ENCODE results near the gene SCGB1C2.
"Not testable (repeated sequence)": the region's sequence is repeated elsewhere in the genome, so short reads cannot be mapped to it uniquely, and the experiment has no call there.

The SCGB1C2 gene

DNA sequence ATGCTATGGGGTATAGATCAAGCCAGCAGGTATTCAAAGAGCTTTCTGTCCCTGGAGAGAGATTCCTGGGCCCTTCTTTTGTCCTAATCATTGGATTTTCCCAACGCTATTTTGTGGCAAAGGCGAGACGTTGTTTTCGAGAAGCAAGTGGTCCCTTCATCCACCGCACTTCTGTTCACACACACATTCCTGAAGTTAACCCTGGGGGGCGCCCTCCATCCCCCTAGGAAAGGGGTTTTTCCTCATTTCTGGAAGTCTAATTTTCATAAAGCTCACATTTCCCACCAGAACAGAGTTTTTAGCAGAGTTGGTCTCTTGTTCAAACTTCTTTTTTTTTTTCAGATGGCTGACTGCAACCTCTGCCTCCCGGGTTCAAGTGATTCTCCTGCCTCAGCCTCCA is 11.9 kb downstream of the SCGB1C2 start:
- DNase-seq: no peak

DNA sequence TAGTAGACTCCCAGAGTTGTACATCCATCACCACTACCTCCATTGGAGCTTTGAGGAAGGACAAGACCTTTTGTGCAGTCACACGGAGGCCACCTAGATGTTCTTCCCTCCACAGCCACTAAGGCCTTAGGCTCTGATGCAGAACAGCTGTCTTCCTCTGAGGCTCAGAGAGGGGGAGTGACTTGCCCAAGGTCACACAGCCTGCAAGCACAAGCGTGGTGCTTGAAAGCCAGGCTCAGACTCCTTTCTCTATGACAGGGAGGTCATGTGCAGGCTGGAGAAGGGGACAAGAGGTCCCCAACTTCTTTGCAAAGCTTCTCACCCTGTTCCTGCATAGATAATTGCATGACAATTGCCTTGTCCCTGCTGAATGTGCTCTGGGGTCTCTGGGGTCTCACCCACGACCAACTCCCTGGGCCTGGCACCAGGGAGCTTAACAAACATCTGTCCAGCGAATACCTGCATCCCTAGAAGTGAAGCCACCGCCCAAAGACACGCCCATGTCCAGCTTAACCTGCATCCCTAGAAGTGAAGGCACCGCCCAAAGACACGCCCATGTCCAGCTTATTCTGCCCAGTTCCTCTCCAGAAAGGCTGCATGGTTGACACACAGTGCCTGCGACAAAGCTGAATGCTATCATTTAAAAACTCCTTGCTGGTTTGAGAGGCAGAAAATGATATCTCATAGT is 12.7 kb downstream of the SCGB1C2 start:
- no peak for DNase-seq

DNA sequence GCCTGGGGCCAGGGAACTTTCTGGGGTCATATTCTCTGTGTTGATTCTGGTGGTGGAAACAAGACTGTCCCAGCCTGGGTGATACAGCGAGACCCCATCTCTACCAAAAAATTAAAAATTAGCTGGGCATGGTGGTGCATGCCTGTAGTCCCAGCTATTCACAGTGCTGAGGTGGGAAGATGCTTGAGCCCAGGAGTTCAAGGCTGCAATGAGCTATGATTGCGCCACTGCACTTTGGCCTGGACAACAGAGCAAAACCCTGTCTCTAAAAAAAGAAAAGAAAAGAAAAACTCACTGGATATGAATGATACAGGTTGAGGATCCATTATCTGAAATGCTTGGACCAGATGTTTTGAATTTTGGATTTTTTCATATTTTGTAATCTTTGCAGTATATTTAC is 13.6 kb downstream of the SCGB1C2 start:
- no peak for DNase-seq

DNA sequence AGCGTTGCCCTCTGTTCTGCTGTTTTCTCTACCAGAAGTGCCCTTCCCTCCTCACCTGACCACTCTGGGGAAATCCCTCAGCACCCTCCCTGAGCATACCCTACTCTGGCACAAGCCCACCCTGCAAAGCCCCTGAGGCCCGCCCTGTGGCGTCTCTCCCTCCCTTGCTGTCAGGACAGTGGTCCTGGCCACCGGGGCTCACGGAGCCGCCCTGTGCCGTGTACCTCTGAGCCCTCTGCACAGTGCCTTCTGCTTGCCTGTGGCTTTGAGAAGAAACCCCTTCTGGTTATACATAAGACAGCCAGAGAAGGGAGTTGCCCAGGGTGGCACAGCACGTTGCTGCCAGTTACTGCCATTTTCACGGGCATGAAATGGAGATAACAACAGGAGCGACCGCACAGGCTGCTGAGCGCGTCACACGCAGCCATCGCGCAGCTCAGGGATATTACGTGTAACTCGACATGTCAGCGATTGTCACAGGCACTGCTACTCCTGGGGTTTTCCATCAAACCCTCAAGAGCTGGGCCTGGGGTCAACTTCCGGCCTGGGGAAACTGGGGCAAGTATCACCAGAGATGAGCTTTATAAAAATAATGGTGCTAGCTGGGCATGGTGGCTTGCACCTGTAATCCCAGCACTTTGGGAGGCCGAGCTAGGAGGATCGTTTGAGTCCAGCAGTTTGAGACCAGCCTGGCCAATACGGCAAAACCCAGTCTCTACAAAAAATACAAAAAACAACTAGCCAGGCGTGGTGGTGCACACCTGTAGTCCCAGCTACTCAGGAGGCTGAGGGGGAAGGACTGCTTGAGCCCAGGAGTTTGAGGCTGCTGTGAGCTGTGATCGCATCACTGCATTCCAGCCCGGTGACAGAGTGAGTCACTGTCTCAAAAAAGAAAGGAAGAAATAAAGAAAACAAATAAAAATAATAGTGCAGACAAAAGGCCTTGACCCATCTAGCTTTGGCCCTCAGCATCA is 14.8 kb downstream of the SCGB1C2 start:
- no peak for DNase-seq

DNA sequence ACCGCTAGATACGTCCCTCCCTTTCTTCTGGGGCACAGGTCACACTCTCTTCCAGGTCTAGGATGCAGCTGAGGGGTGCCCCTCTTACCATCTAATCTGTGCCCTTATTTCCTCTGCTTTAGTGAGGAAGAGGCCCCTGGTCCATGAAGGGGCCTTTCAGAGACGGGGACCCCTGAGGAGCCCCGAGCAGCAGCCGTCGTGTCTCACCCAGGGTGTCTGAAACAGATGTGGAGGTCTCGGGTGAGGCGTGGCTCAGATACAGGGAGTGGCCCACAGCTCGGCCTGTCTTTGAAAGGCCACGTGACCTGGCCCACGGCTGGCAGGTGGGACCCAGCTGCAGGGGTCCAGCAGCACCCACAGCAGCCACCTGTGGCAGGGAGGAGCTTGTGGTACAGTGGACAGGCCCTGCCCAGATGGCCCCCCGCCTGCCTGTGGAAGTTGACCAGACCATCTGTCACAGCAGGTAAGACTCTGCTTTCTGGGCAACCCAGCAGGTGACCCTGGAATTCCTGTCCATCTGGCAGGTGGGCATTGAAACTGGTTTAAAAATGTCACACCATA is 15.6 kb downstream of the SCGB1C2 start:
- DNase-seq: no peak

DNA sequence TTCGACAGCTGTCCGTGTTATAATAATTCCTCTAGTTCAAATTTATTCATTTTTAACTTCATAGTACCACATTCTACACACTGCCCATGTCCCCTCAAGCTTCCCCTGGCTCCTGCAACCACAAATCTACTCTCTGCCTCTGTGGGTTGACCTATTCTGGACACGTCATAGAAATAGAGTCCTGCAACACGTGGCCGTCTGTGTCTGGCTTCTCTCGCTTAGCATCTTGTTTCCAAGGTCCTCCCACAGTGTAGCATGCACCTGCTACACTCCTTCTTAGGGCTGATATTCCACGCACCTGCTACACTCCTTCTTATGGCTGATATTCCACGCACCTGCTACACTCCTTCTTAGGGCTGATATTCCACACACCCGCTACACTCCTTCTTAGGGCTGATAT is 16.5 kb downstream of the SCGB1C2 start:
- no peak for DNase-seq

DNA sequence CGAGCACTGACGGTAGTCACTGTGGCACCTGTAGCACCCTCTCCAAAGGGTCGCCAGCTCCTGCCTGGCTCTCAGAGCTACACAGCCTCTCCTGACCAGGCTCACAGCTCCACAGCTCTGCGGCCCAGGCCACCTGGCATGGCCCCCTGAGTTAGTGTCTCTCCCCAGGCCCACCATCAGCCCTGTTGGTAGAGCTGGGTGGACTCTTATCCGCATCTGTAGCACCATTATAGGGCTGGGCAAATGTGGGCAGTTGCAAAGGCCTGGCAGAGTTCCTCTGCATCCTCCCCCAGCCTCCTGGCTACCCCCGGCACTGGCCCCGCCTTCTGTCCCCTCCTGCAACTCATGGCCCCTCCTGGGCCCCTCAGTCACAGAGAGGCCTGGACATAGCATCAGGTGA is 18.2 kb downstream of the SCGB1C2 start:
- no peak for DNase-seq

DNA sequence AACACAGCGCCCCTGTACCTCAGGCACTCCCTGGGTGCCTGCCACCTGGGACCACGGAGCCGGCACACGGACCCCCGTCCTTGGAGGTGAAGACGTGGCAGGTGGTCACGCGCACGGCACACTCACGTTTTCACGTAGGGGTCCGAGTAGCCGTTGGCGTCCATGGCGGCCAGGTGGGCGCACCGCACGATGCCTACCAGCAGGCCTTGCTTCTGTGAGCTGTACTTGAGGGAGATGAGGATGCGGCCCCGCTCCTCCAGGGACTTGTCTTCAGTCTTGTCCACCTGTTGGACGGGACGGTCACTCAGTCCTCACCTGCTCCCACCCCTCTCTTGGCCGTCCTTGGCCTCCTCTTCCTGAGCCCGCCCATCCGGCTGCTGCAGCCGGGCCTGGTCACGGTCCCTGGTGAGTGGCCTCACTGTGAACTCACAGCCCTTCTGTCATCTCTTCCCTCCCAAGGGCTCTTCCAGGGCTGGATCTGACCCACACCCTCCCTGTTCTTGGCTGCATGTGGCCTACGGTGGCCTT is 18.8 kb downstream of the SCGB1C2 start:
- DNase-seq: no peak

DNA sequence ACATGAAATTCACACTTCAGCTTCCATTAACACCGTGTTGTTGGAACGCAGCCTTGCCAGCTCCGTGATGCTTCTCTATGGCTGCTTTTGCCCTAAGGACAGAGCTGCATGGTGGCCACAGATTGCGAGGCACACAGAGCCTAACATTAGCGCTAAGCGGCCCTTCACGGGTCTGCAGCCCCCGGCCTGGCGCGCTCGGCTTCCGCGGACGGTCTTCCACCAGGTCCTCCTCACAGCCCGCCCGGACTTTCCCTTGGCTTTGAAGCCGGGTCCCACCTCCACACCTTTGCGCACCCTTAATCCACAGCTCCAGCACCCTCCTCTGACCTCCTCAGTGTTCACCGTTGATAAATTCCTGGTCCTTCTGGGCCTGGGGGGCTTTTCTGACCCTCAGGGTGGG is 19.6 kb downstream of the SCGB1C2 start:
- no peak for DNase-seq

DNA sequence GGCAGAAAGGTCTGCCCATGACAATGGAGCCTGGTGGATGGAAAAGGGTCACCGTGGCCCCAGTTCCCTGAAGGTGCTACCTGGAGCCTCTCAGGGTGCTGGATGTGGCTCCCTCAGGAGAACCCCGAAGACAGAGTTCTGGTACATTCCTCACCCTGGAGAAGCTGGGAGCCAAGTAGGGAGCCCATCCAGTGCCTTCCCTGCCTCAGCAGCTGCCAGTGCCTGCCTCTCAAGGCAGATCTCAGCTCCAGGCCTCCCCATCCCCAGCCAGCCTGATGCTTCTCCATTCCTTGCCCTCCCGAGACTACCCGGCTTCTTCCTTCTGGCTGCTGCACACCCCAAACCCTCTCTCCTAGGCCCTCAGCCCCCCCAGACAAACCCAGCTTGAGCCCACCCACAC is 20.5 kb downstream of the SCGB1C2 start:
- DNase-seq: no peak

DNA sequence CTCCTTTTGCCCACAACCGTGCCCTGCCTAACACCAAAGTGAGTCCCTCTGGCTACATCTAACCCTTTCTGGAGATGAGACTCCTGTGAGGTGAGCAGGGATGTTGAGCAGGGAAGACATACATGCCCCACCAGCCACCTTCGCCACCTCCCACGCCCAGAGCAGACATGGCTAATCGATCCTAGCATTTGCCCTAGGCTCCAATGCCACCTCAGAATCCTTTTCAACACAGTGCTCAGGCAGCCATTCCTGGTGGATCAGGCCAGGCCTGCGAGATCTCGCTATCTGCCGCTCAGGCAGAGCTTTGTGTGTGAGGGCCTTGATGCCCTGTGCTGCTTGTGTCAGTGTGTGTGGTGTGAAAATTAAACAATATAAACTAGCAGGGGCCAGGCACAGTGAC is 21.0 kb downstream of the SCGB1C2 start:
- DNase-seq: no peak

DNA sequence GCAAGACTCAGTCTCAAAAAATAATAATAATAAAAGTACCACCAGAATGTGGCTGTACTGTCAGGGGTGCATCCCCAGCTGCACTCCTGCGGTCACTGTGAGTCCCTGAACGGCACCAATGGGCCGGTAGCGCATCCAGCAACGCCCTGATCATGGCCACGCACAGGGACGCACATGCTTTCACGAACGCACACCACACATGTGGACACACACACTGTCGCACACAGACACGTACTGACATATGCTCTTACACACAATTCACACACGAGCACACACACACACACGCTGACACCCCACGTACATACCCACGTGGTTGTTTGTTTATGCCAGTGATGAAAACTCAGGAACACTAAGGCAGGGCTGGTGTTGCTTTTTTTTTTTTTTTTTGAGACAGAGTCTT is 22.2 kb downstream of the SCGB1C2 start:
- DNase-seq: no peak

DNA sequence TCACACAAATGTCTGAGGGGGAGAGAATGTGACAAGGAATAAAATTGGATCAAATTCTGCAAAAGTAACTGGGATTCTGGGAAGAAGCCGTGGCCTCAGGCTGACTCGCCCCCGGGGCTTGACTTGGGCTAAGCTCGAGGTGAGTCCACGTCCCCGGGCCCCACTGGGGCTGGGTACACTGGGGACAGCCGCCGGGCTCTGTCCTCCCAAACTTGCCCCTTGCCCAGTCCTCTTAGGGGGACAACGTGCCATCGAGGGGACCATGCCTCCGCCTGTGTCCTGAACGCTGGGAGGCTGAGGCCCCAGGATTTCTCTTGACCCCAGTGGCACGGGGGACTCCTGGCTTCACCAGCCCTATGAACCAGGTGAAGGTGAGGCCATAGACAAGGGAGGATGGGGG is 23.0 kb downstream of the SCGB1C2 start:
- no peak for DNase-seq

DNA sequence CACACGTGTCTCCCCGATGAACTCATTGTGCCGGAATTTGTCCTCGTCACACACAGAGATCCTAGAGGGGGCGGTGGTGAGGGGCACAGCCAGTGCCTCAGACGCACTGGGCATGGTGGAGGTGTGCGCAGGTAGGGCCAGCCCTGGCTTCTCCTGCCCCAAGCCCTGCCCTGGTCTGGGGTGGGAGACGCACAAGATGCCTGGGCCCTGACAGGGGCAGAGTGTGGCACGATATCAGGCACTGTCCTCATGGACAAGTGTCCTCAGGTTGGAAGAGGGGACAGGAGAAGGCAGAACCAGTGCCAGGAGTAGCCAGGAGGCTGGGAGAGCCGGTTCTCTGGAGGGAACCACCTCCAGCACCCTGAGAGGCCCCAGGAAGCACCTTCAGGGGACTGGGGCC is 24.1 kb downstream of the SCGB1C2 start:
- no peak for DNase-seq

DNA sequence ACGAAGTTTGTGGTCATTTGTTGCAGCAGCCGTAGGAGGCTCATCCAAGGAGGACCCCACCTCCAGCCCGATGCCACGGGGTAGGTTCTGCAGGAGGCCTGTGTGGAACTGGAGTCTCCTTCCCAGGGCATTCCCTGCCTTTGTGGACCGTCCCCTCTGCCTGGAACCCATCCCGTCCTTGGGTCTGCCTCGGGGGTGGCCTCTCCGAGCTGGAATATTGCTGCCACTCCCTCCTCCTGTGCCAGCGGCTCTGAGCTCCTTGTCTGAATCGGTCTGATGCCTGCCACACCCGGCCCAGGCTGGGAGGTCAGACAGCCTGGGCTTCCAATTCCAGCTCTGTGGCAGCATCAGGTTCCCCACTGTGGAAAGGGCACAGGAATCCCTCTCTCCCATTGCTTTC is 25.3 kb downstream of the SCGB1C2 start:
- DNase-seq: no peak

DNA sequence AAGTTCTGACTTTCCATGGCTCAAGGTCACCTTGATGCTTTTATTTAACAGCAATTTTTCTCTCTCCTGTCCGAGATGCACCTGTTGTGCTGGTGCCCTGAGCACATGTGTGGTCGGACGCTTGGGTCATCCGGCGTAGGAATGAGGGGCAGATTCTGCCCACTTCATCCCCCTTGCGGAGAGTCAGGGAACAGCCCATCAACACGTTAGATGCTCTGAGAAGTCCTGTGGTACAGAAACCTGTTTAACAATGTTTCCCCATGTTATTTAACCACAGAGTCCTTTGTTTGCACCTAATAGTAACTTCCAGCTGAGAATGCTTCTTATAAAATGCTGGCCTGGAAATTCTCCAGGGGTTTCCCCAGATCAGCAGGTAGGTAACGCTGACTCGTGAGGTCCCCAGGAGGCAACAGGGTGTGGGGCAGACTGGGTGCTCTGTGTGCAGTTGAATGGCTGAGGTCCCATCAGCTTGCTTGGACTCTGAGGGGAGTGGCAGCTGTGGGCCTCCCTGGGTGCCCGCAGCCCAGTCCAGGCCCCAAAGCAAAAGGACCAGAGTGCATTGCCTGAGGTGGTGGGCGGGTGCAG is 26.2 kb downstream of the SCGB1C2 start:
- no peak for DNase-seq

DNA sequence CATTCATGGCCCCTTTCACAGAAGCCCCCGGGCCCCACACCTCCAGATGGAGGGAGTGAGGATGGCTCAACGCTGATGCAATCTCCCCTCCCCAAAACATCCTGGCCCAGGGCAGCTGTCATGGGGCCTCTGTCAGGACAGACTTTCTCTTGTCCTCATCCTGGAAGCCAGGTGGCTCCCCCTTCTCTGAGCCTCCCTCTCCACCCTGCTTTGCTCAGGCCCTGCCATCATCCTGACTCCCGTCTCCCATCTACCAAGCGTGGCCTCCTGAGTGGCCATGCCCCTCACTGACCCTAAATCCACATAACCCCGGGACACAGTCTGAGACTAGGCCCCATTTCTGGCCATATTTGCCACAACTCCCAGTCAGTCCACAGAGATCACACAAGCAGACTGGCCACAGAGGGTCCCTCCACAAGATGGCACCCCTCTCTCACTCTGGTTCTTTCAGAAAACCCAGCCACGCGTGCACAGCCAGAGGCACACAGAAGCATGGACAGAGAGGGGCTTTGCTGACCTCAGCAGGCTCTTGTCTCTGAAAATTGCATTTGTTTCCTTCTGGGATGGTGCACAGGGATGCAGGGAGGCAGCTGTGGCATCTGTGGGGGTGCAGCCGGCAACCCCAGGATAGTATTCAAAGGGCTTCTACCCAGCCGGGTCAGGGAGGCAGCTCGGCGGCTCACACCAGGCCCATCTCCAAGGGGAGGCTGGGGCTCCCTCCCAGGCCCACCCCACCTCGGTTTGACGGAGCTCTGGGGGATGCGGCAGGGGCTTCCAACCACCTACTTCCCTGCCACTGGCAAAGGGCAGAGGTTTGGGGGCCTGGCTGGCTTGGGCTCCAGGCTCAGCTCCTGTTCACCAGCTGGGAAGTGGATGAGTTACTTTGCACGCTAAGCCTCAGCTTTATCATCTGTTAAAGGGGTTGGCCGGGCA is 27.2 kb downstream of the SCGB1C2 start:
- DNase-seq: peak; percentile 84

DNA sequence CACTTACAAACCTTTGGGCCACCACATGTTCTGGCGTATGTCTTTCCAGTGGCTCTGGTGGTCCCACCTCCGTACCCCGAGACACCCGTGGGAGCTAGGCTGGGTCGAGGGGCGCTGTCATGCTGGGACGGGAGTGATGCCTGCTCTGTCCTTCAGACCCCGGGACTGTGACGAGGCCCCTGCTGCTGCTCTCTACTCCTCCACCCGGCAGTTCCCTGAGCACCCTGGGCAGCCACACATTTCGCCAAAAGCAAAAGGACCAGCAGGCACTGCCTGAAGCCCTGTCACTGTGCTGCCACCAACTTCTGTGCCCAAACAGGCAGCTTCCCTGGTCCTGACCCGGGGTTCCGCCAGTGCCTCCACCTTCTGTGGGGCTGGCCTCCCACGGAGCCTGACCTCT is 28.6 kb downstream of the SCGB1C2 start:
- DNase-seq: no peak

DNA sequence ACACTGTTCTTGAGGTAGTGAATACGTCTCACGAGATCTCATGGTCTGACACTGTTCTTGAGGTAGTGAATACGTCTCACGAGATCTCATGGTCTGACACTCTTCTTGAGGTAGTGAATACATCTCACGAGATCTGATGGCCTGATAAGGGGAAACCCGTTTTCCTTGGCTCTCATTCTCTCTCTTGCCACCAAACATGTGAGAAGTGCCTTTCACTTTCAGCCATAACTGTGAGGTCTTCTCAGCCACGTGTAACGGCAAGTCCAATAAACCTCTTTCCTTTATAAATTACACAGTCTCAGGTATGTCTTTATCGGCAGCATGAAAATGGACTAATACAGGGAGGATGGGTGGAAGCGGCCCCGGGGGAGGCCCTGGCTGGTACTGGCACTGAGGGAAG is 31.2 kb downstream of the SCGB1C2 start:
- DNase-seq: not testable (repeated sequence)

DNA sequence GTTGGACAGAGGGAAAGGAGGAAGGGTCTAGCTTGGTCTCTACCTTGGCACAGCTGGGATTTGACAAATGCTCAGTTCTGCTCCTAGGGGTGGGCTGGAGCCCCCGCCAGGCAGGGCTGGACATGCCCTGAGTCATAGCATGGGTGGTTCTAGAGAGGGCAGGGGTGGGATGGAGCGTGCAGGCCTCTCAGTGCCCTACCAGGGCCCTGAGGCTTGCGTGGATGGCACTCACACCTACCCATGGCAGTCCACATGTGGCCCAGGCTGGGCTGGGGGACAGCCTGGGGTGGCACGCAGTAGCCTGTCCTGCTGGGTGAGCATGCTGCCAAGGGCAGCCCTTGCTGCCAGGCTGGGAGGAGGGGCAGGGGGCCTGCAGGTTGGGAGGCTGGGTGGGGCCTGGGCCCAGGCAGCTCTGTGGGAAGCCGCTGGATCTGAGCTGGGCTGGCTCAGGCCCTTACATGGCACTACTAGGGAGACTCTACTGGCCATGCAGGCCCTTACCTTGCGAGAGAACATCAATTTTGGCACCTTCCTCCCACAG is 32.8 kb downstream of the SCGB1C2 start:
- no peak for DNase-seq

DNA sequence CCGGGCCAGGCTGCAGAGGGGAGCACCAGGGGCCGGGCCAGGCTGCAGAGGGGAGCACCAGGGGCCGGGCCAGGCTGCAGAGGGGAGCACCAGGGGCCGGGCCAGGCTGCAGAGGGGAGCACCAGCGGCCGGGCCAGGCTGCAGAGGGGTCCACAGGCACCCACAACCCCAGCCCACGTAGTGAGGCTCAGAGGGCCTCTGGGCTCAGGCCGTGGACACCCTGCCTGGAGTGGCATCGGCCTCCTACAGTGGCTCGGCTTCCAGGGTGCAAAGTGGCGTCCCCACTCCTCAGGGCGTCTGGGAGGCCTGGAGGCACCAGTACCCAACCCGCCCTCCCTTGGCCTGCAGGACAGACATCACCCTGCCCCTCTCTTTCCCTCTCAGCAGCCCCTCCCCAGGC is 34.5 kb downstream of the SCGB1C2 start:
- DNase-seq: no peak

DNA sequence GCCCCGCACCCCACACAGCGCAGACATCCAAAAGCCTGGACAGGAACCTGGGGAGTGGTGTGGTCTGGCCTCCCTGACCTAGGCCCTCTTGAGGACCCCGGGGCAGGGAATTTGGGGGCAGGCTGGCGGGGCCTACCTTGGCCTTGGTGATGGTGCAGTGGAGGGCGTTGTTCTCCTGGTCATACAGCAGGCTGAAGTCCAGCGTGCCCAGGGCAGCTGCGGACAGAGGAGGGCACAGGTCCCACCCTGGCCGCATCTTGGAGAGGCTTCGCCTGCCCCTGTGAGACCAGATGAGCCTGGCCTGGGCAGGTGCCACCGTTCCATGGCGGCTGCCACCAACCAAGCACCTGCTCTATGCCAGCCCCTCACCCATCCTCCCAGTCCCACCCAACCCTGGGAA is 35.0 kb downstream of the SCGB1C2 start:
- DNase-seq: no peak

Data from NCI-H82 (cell line).